Liver (tissue), 9 donors: ENCODE measurements around the gene IL17A. TPM values are rescaled to one million over a fixed set of nuclear protein-coding genes. Genes with fewer than 3 reads are reported as not detected.

Source experiments
- DNase-seq: peaks from one replicate; pipeline ENCODE4 v3.0.0-alpha.2; 2017; ENCODE audit warnings: low spot score
- H3K27ac ChIP-seq, 2 donors: one replicate each; pipeline ENCODE4 v1.7.0; 2013; ENCODE audit warnings: inconsistent platforms in 2 of 2, low read length in 2 of 2, control low read depth in 1 of 2, low read depth in 1 of 2, mild to moderate bottlenecking in 1 of 2
- H3K27me3 ChIP-seq, 4 donors: one replicate each; pipeline versions ENCODE4 v1.6.1 to v1.7.0; 2013; ENCODE audit warnings: low read length in 3 of 4, inconsistent platforms in 1 of 4, mild to moderate bottlenecking in 1 of 4, moderate library complexity in 1 of 4; ENCODE audit not compliant: control insufficient read depth in 4 of 4, insufficient read depth in 4 of 4
- H3K36me3 ChIP-seq, 4 donors: one replicate each; pipeline versions ENCODE4 v1.6.1 to v1.7.0; 2013; ENCODE audit warnings: low read length in 3 of 4, mild to moderate bottlenecking in 3 of 4, low read depth in 1 of 4, moderate library complexity in 1 of 4; ENCODE audit not compliant: control insufficient read depth in 4 of 4, insufficient read depth in 3 of 4
- H3K4me1 ChIP-seq, 4 donors: one replicate each; pipeline versions ENCODE4 v1.6.1 to v1.7.0; 2013; ENCODE audit warnings: low read length in 3 of 4, mild to moderate bottlenecking in 3 of 4, moderate library complexity in 1 of 4; ENCODE audit not compliant: control insufficient read depth in 4 of 4, insufficient read depth in 4 of 4
- H3K4me3 ChIP-seq, 3 donors: one replicate each; pipeline versions ENCODE4 v1.6.1 to v1.7.0; 2013; ENCODE audit warnings: low read length in 3 of 3, control low read depth in 1 of 3, low read depth in 1 of 3, mild to moderate bottlenecking in 1 of 3
- H3K9ac ChIP-seq, 2 donors: one replicate each; pipeline ENCODE4 v1.7.0; 2013; ENCODE audit warnings: low read length in 2 of 2, mild to moderate bottlenecking in 2 of 2, moderate library complexity in 2 of 2, control low read depth in 1 of 2, low read depth in 1 of 2
- H3K9me3 ChIP-seq, 4 donors: one replicate each; pipeline versions ENCODE4 v1.6.1 to v1.7.0; 2013; ENCODE audit warnings: low read length in 3 of 4; ENCODE audit not compliant: control insufficient read depth in 4 of 4
- ATF3 ChIP-seq: IDR thresholded peaks from 2 replicates; pipeline ENCODE4 v1.6.1; 2016; ENCODE audit warnings: antibody characterized with exemption
- CTCF ChIP-seq: fragments of 150-350 bp; IDR thresholded peaks from 2 replicates; pipeline ENCODE4 v1.5.1; 2017; ENCODE audit warnings: improper control_type of control experiment, low read depth, low read length; ENCODE audit not compliant: missing input control
- EGR1 ChIP-seq, 2 donors: IDR thresholded peaks; 2 replicates each; pipeline ENCODE4 v1.6.1; 2016 to 2018; ENCODE audit warnings: antibody characterized with exemption in 2 of 2, low read depth in 2 of 2
- FOXA1 ChIP-seq: IDR thresholded peaks from 2 replicates; pipeline ENCODE4 v1.6.1; 2016; ENCODE audit warnings: antibody characterized with exemption
- FOXA2 ChIP-seq: IDR thresholded peaks from 2 replicates; pipeline ENCODE4 v1.6.1; 2016; ENCODE audit warnings: antibody characterized with exemption
- GABPA ChIP-seq, 2 donors: IDR thresholded peaks in 1 of 2; conservative IDR thresholded peaks in 1 of 2; 2 replicates each; pipeline ENCODE4 v1.6.1; 2016; ENCODE audit warnings: antibody characterized with exemption in 2 of 2, mild to moderate bottlenecking in 1 of 2, moderate library complexity in 1 of 2
- HNF4A ChIP-seq, 2 donors: conservative IDR thresholded peaks; 2 replicates each; pipeline ENCODE4 v1.6.1; 2016; ENCODE audit warnings: antibody characterized with exemption in 2 of 2, mild to moderate bottlenecking in 2 of 2
- HNF4G ChIP-seq: IDR thresholded peaks from 2 replicates; pipeline ENCODE4 v1.6.1; 2016; ENCODE audit warnings: antibody characterized with exemption
- MAX ChIP-seq: IDR thresholded peaks from 2 replicates; pipeline ENCODE4 v1.6.1; 2016; ENCODE audit warnings: antibody characterized with exemption
- NR2F2 ChIP-seq: IDR thresholded peaks from 2 replicates; pipeline ENCODE4 v1.6.1; 2016; ENCODE audit warnings: antibody characterized with exemption
- RAD21 ChIP-seq, 2 donors: IDR thresholded peaks; 2 replicates each; pipeline ENCODE4 v1.6.1; 2016; ENCODE audit warnings: antibody characterized with exemption in 2 of 2, mild to moderate bottlenecking in 2 of 2
- REST ChIP-seq: IDR thresholded peaks from 2 replicates; pipeline ENCODE4 v1.6.1; 2016; ENCODE audit warnings: antibody characterized with exemption, mild to moderate bottlenecking
- RXRA ChIP-seq, 2 donors: IDR thresholded peaks; 2 replicates each; pipeline ENCODE4 v1.6.1; 2017 to 2018; ENCODE audit warnings: antibody characterized with exemption in 2 of 2, mild to moderate bottlenecking in 1 of 2
- TAF1 ChIP-seq: conservative IDR thresholded peaks from 2 replicates; pipeline ENCODE4 v1.6.1; 2016; ENCODE audit warnings: antibody characterized with exemption, mild to moderate bottlenecking
- YY1 ChIP-seq: IDR thresholded peaks from 2 replicates; pipeline ENCODE4 v1.6.1; 2016; ENCODE audit warnings: antibody characterized with exemption, mild to moderate bottlenecking
- ZBTB33 ChIP-seq: IDR thresholded peaks from 2 replicates; pipeline ENCODE4 v1.6.1; 2016; ENCODE audit warnings: antibody characterized with exemption
- WGBS: extraction: QIAGEN DNeasy Blood & Tissue Kit; methylation state at CpG from one replicate; pipeline ENCODE4 v1.1.7; 2013; 5-methylcytosine and 5-hydroxymethylcytosine counted together
- polyA plus RNA-seq, 2 donors: library from polyadenylated mRNA; stranded (reverse) in 1 of 2; unstranded in 1 of 2; fragments of 200-250 nt in 1 of 2; fragments of >200 nt in 1 of 2; fragmentation: Nextera tagmentation in 1 of 2; extraction: Ambion mirVana in 1 of 2; gene quantifications; one replicate each; pipeline versions ENCODE4 v1.2.1 to v1.2.3, GENCODE V29; 2013 to 2015
- total RNA-seq, 2 donors: library from RNA; depleted of rRNA; stranded (reverse); fragments of >200 nt; gene quantifications; one replicate each; pipeline ENCODE4 v1.2.3, GENCODE V29; 2014
- donor health status: healthy.
- donor health status: healthy.
- donor health status: healthy.
- donor health status: healthy.
- donor health status: healthy.

IL17A gene
- total and polyA plus RNA-seq, 4 donors: not detected

- Histone ChIP-seq H3K27me3 (no peaks in the 10 kb centered on the region), H3K27ac (no peak overlapping the region), H3K4me1 (peaks cover 0 to 7% (median 0%) of the 10 kb centered on the region in 4 donors), H3K9me3 (no peaks in the 10 kb centered on the region), H3K9ac (no peak overlapping the region), H3K4me3 (no peak overlapping the region), H3K36me3 (no peaks in the 10 kb centered on the region)
- 92% methylated on average over 4 of the region's 4 CpGs for WGBS
- no peak for DNase-seq
- TF ChIP-seq CTCF: no peak
- no peak for TF ChIP-seq TAF1
- no peak for TF ChIP-seq REST
- no peak for TF ChIP-seq ZBTB33
- TF ChIP-seq NR2F2: no peak
- TF ChIP-seq EGR1 (IDR thresholded peaks at IDR 0.05; ENCODE audit: low read depth in 2 of 2): no peak
- no peak for TF ChIP-seq RAD21 (IDR thresholded peaks at IDR 0.05)
- TF ChIP-seq FOXA2: no peak
- TF ChIP-seq GABPA (IDR thresholded peaks at IDR 0.05 in 1 of 2, conservative IDR thresholded peaks at IDR 0.05 in 1 of 2): no peak
- no peak for TF ChIP-seq YY1
- TF ChIP-seq RXRA (IDR thresholded peaks at IDR 0.05): no peak
- no peak for TF ChIP-seq MAX
- TF ChIP-seq FOXA1: no peak
- no peak for TF ChIP-seq HNF4A (conservative IDR thresholded peaks at IDR 0.05)
- no peak for TF ChIP-seq HNF4G
Observed at GRCh38 chr6:52138284-52138683, 47.9 kb upstream of the IL17A start.

- Histone ChIP-seq H3K9me3 (no peaks in the 10 kb centered on the region), H3K9ac (no peak overlapping the region), H3K27me3 (no peaks in the 10 kb centered on the region), H3K27ac (no peak overlapping the region), H3K4me3 (no peak overlapping the region), H3K4me1 (peaks cover 0 to 7% (median 0%) of the 10 kb centered on the region in 4 donors), H3K36me3 (no peaks in the 10 kb centered on the region)
- no peak for DNase-seq
- TF ChIP-seq HNF4A (conservative IDR thresholded peaks at IDR 0.05): peak in 1 of 2 donors; percentile 28
- no peak for TF ChIP-seq REST
- no peak for TF ChIP-seq RXRA (IDR thresholded peaks at IDR 0.05)
- no peak for TF ChIP-seq ATF3
- 41% methylated on average over 3 of the region's 3 CpGs for WGBS
Observed at GRCh38 chr6:52139985-52140680, 46.0 kb upstream of the IL17A start.
